Stomach (tissue), 9 donors: ENCODE results near the gene GOLGA8B. TPM values are rescaled to one million over a fixed set of nuclear protein-coding genes. Genes with fewer than 3 reads are reported as not detected.
"Not testable (repeated sequence)": the region's sequence is repeated elsewhere in the genome, so short reads cannot be mapped to it uniquely, and the experiment has no call there.

Source experiments
- DNase-seq, 2 donors: peaks; one replicate each; pipeline versions ENCODE4 v3.0.0 to v3.0.0-alpha.2; 2013 to 2019
- H3K27ac ChIP-seq, 5 donors: fragments of 200-600 bp in 4 of 5; sonication (generic) in 4 of 5; one replicate each; pipeline ENCODE4 v1.5.1; 2013 to 2019; ENCODE audit warnings: mild to moderate bottlenecking in 1 of 5, moderate library complexity in 1 of 5
- H3K27me3 ChIP-seq, 3 donors: fragments of 200-600 bp; sonication (generic); one replicate each; pipeline ENCODE4 v1.5.1; 2017 to 2019; ENCODE audit warnings: mixed run types in 1 of 3
- H3K36me3 ChIP-seq, 4 donors: fragments of 200-600 bp; sonication (generic); 1 replicate in 3 of 4; 2 replicates in 1 of 4; pipeline ENCODE4 v1.5.1; 2016 to 2019
- H3K4me1 ChIP-seq, 4 donors: fragments of 200-600 bp; sonication (generic); one replicate each; pipeline ENCODE4 v1.5.1; 2016 to 2019
- H3K4me3 ChIP-seq, 4 donors: fragments of 200-600 bp; sonication (generic) in 3 of 4; one replicate each; pipeline ENCODE4 v1.5.1; 2016 to 2019; ENCODE audit warnings: mild to moderate bottlenecking in 1 of 4
- H3K9me3 ChIP-seq, 4 donors: fragments of 200-600 bp; sonication (generic); one replicate each; pipeline ENCODE4 v1.5.1; 2016 to 2019
- CTCF ChIP-seq, 7 experiments: fragments of 450-650 bp in 4 of 7; fragments of 200-600 bp in 3 of 7; sonication (generic) in 3 of 7; IDR thresholded peaks; one replicate each; pipeline ENCODE4 v1.5.1; 2016 to 2019; ENCODE audit warnings: antibody characterized with exemption in 7 of 7, control low read depth in 2 of 7, mild to moderate bottlenecking in 1 of 7
- EP300 ChIP-seq: sonication (generic); formaldehyde crosslinking; IDR thresholded peaks from one replicate; pipeline ENCODE4 v1.6.1; 2017; ENCODE audit warnings: antibody characterized with exemption
- POLR2A ChIP-seq, 4 donors: fragments of 450-650 bp; IDR thresholded peaks; one replicate each; pipeline ENCODE4 v1.6.1; 2016; ENCODE audit warnings: antibody characterized with exemption in 4 of 4, control low read depth in 2 of 4, mild to moderate bottlenecking in 1 of 4, moderate library complexity in 1 of 4
- POLR2AphosphoS5 ChIP-seq, 3 donors: sonication (generic); formaldehyde crosslinking; IDR thresholded peaks; one replicate each; pipeline ENCODE4 v1.6.1; 2016; ENCODE audit warnings: antibody characterized with exemption in 3 of 3
- WGBS, 5 donors: extraction: QIAGEN DNeasy Blood & Tissue Kit in 3 of 5; methylation state at CpG; one replicate each; pipeline versions ENCODE4 v1.1.5 to v1.1.7; 2013 to 2018; 5-methylcytosine and 5-hydroxymethylcytosine counted together
- intact Hi-C: fragments of 100-400 bp; cut with DNase I; formaldehyde crosslinking; loops from one replicate; pipeline ENCODE4 v1.15.1; 2023; ENCODE audit warnings: low total_unique reads
- polyA plus RNA-seq, 3 donors: library from polyadenylated mRNA; stranded (reverse); fragments of 200-250 nt; gene quantifications; one replicate each; pipeline ENCODE4 v1.2.3, GENCODE V29; 2013
- total RNA-seq, 5 donors: library from RNA; depleted of rRNA; stranded (reverse); fragments of >200 nt; gene quantifications; one replicate each; pipeline versions ENCODE4 v1.1.0 to v1.2.3, GENCODE V29; 2014 to 2016
- donor health status: healthy with polysubstance abuse.
- donor health status: Bipolar disorder and iron deficiency.
- donor health status: healthy.

GOLGA8B gene
- total and polyA plus RNA-seq, 8 donors: 8.9 to 199 (median 33.3) TPM

GRCh38 chr15:34597316-34597715 is 13.9 kb upstream of the GOLGA8B start:
- H3K36me3 ChIP-seq: no peaks in the 10 kb centered on the region
- TF ChIP-seq EP300 (no peak), POLR2AphosphoS5 (IDR thresholded peaks at IDR 0.05) (no peak), POLR2A (IDR thresholded peaks at IDR 0.05) (no peak)
- intact Hi-C loops: no loop called here
- no peaks in the 10 kb centered on the region for H3K27me3 ChIP-seq
- H3K9me3 ChIP-seq: no peaks in the 10 kb centered on the region
- DNase-seq: no peak
- no peaks in the 10 kb centered on the region for H3K4me1 ChIP-seq
- no peak overlapping the region for H3K27ac ChIP-seq
- no peak overlapping the region for H3K4me3 ChIP-seq

- Histone ChIP-seq H3K27ac (no peak overlapping the region), H3K27me3 (no peaks in the 10 kb centered on the region), H3K4me3 (no peak overlapping the region), H3K9me3 (no peaks in the 10 kb centered on the region), H3K36me3 (no peaks in the 10 kb centered on the region), H3K4me1 (no peaks in the 10 kb centered on the region)
- WGBS, 5 donors: 28 to 59% (median 50%) methylated on average over 3 of the region's 3 CpGs
- intact Hi-C loops: no loop called here
- no peak for DNase-seq
- TF ChIP-seq CTCF (IDR thresholded peaks at IDR 0.05) (no peak), EP300 (no peak)
Observed at GRCh38 chr15:34594361-34594760, 10.9 kb upstream of the GOLGA8B start.

- DNase-seq: no peak
- WGBS, 5 donors: 57 to 68% (median 66%) methylated on average over 5 of the region's 5 CpGs
- Histone ChIP-seq H3K4me1 (peaks cover 0 to 6% (median 0%) of the 10 kb centered on the region in 4 donors), H3K27me3 (no peaks in the 10 kb centered on the region), H3K4me3 (no peak overlapping the region), H3K27ac (no peak overlapping the region), H3K36me3 (no peaks in the 10 kb centered on the region), H3K9me3 (no peaks in the 10 kb centered on the region)
- TF ChIP-seq CTCF (IDR thresholded peaks at IDR 0.05): no peak
- intact Hi-C loops: no loop called here
Observed at GRCh38 chr15:34591306-34591705, 7.9 kb upstream of the GOLGA8B start.

DNA sequence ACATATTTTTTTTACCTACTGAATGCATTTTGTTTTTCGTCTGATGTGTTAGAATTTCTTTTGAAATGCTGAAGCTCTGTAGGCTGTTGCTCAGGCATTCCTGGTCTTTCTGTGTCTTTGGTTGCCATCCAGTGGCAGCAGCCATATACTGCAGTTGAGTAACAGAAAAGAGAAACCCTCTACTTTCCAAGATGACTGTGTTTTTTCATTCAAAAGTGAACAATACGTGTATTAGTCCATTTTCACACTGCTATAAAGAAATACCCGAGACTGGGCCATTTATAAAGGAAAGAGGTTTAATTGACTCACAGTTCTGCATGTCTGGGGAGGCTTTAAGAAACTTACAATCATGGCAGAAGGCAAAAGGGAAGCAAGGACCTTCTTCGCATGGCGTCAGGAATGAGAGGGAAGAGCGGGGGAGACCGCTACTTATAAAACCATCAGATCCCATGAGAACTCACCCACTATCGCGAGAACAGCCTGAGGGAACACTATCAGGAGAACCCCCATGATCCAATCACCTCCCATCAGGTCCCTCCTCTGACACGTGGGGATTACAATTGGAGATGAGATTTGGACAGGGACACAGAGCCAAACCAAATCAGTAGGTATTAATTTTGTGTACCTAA is 4.7 kb upstream of the GOLGA8B start:
- intact Hi-C loops: loop anchor here (10.0 kb wide), 2 partner anchors 243 to 343 kb away; partner anchors contain the start of genes NOP10 and NUTM1
- no peaks in the 10 kb centered on the region for H3K9me3 ChIP-seq
- H3K4me1 ChIP-seq: peaks cover 5 to 14% (median 12%) of the 10 kb centered on the region in 4 donors
- peaks cover 0 to 12% (median 0%) of the 10 kb centered on the region in 3 donors for H3K27me3 ChIP-seq
- H3K36me3 ChIP-seq: no peaks in the 10 kb centered on the region
- 12 to 23% (median 21%) methylated on average over 10 of the region's 10 CpGs for WGBS, 5 donors
- TF ChIP-seq EP300 (no peak), CTCF (IDR thresholded peaks at IDR 0.05) (peak in 5 of 7 experiments; percentile 55 to 72 (median 68)), POLR2AphosphoS5 (IDR thresholded peaks at IDR 0.05) (peak; percentile 7 to 61 (median 32))
- no peak overlapping the region for H3K27ac ChIP-seq
- H3K4me3 ChIP-seq: peak overlapping the region; percentile 20 to 27 (median 22)
- peak; percentile 64 to 79 for DNase-seq

GRCh38 chr15:34585966-34586365 is 2.5 kb upstream of the GOLGA8B start:
- intact Hi-C loops: loop anchor here (10.0 kb wide), 2 partner anchors 241 to 341 kb away; partner anchors contain the start of genes NOP10 and NUTM1
- Histone ChIP-seq H3K27me3 (peaks cover 0 to 15% (median 0%) of the 10 kb centered on the region in 3 donors), H3K4me1 (peaks cover 14 to 36% (median 29%) of the 10 kb centered on the region in 4 donors)
- not testable (repeated sequence) for H3K27ac ChIP-seq, H3K4me3 ChIP-seq, H3K36me3 ChIP-seq, DNase-seq, H3K9me3 ChIP-seq
- 87 to 93% (median 91%) methylated on average over 4 of the region's 4 CpGs for WGBS, 5 donors
